ENCODE data around the gene DNAJC3.

DNAJC3 gene

DNA sequence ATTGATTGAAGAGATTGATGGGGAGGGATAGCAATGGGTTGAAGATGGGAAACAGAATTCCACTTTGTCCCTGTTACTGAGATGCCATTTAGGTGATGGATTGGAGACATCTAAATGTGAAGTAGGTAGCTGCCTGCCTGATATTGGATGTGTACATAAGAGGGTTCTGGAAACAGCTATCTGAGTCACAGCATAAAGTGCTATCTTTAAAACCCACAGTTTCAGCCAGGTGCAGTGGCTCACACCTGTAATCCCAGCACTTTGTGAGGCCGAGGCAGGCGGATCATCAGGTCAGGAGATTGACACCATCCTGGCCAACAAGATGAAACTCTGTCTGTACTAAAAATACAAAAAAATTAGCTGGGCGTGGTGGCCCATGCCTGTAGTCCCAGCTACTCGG lies 72.6 kb downstream of the DNAJC3 start:
- TF ChIP-seq, protein P1, sequence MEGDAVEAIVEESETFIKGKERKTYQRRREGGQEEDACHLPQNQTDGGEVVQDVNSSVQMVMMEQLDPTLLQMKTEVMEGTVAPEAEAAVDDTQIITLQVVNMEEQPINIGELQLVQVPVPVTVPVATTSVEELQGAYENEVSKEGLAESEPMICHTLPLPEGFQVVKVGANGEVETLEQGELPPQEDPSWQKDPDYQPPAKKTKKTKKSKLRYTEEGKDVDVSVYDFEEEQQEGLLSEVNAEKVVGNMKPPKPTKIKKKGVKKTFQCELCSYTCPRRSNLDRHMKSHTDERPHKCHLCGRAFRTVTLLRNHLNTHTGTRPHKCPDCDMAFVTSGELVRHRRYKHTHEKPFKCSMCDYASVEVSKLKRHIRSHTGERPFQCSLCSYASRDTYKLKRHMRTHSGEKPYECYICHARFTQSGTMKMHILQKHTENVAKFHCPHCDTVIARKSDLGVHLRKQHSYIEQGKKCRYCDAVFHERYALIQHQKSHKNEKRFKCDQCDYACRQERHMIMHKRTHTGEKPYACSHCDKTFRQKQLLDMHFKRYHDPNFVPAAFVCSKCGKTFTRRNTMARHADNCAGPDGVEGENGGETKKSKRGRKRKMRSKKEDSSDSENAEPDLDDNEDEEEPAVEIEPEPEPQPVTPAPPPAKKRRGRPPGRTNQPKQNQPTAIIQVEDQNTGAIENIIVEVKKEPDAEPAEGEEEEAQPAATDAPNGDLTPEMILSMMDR (IDR thresholded peaks at IDR 0.05) = no peak

DNA sequence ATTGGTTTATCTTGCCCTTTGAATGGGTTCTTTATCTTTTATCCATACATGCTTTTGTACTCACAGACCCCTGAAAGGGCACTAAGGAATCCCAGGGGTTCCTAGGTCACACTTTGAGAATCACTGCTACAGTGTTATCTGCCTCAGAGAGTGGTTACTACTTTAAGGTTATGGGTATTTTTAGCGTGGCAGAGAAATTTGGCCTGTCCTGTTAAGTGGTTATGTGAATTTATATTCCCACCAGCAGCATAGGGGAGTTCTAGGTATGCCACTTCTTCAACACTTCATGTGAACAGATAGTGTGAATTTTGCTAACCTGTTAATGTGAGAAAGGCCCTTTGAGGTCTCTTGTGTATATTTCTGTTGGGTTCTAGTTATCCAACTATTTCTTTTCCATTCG lies 75.7 kb downstream of the DNAJC3 start:
- TF ChIP-seq, protein P1 (IDR thresholded peaks at IDR 0.05) = no peak

- TF ChIP-seq, protein P1 (IDR thresholded peaks at IDR 0.05) = no peak
These were observed 77.1 kb downstream of the DNAJC3 start for GRCh38 chr13:95754069-95754468.

DNA sequence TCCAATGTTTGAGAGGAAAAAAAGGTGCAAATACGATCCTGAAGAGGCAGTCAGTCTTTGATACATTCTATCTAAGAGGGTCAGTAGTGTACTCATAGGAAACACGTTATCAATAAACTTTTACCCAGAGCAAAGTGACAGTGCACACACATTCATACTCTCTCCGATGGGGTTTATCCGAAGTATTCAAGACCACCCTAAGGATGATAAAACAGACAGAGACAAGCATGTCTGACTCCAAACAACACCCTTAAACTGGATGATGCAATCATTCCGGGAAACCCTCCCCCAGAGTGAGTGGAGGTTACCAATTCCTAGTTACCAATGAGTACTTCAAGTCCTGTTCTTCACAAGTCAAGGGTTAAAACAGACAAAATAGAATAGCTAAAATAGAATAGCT lies 79.1 kb downstream of the DNAJC3 start:
- TF ChIP-seq, protein P1 (IDR thresholded peaks at IDR 0.05) = no peak

GRCh38 chr13:95763601-95764000 lies 86.7 kb downstream of the DNAJC3 start:
- TF ChIP-seq, protein P1 (IDR thresholded peaks at IDR 0.05) = no peak

DNA sequence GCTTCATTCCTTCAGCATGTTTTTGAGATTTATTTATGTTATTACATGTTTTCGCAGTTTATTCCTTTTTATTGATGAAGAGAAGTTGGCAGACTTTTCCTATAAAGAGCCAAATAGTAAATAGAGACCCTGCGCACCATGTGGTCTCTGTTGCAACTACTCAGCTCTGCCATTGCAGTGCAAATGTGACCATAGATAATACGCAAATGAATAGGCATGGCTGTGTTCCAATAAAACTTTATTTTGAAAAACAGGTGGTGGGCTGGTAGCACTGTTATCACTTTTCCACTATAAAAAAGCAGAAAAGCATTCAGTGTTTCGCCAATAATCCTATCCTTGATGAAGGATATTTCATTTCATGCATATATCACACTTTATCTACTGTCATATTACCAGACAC lies 95.0 kb downstream of the DNAJC3 start:
- TF ChIP-seq, protein P1 (IDR thresholded peaks at IDR 0.05) = no peak

GRCh38 chr13:95779522-95779921 lies 102.6 kb downstream of the DNAJC3 start:
- TF ChIP-seq, protein P1 (IDR thresholded peaks at IDR 0.05) = no peak

- TF ChIP-seq, protein P1 (IDR thresholded peaks at IDR 0.05) = no peak
These were observed 104.1 kb downstream of the DNAJC3 start for GRCh38 chr13:95781016-95781415.
